Esophagus squamous epithelium (tissue), 5 donors: ENCODE results near the gene NAA15. TPM values are rescaled to one million over a fixed set of nuclear protein-coding genes. Genes with fewer than 3 reads are reported as not detected.
"Not testable (repeated sequence)": the region's sequence is repeated elsewhere in the genome, so short reads cannot be mapped to it uniquely, and the experiment has no call there.

ENCODE experiments used
- DNase-seq: peaks from one replicate; lab custom pipeline; 2025; lab: John Stamatoyannopoulos, UW
- H3K27ac ChIP-seq, 4 donors: fragments of 200-600 bp; sonication (generic); one replicate each; pipeline ENCODE4 v1.5.1; 2016 to 2019; ENCODE audit warnings: mild to moderate bottlenecking in 1 of 4
- H3K27me3 ChIP-seq, 4 donors: fragments of 200-600 bp; sonication (generic); 1 replicate in 3 of 4; 2 replicates in 1 of 4; pipeline versions ENCODE4 v1.5.1 to v1.6.0; 2017 to 2021; ENCODE audit warnings: antibody characterized with exemption in 1 of 4
- H3K36me3 ChIP-seq, 3 donors: fragments of 200-600 bp; sonication (generic); one replicate each; pipeline ENCODE4 v1.5.1; 2016 to 2019
- H3K4me1 ChIP-seq, 3 donors: fragments of 200-600 bp; sonication (generic); one replicate each; pipeline ENCODE4 v1.5.1; 2017 to 2019
- H3K4me3 ChIP-seq, 4 donors: fragments of 200-600 bp; sonication (generic); 1 replicate in 3 of 4; 2 replicates in 1 of 4; pipeline ENCODE4 v1.5.1; 2016 to 2019; ENCODE audit warnings: mild to moderate bottlenecking in 2 of 4, moderate library complexity in 1 of 4
- H3K9me3 ChIP-seq, 3 donors: fragments of 200-600 bp; sonication (generic); one replicate each; pipeline ENCODE4 v1.5.1; 2016 to 2019
- POLR2A ChIP-seq, 4 donors: fragments of 450-650 bp; IDR thresholded peaks; one replicate each; pipeline ENCODE4 v1.6.1; 2017; ENCODE audit warnings: antibody characterized with exemption in 4 of 4, mild to moderate bottlenecking in 4 of 4, moderate library complexity in 3 of 4
- WGBS, 2 donors: methylation state at CpG; one replicate each; pipeline ENCODE4 v1.1.5; 2018; 5-methylcytosine and 5-hydroxymethylcytosine counted together
- intact Hi-C: fragments of 100-400 bp; cut with DNase I; formaldehyde crosslinking; loops from one replicate; pipeline ENCODE4 v1.15.0; 2022
- total RNA-seq, 4 donors: library from RNA; depleted of rRNA; stranded (reverse); fragments of >200 nt; gene quantifications; one replicate each; pipeline ENCODE4 v1.1.0, GENCODE V29; 2016
- TF ChIP-seq, protein P1 (sequence below), 6 experiments: fragments of 450-650 bp in 4 of 6; fragments of 200-600 bp in 2 of 6; sonication (generic) in 2 of 6; IDR thresholded peaks; one replicate each; pipeline ENCODE4 v1.5.1; 2016 to 2019; ENCODE audit warnings: antibody characterized with exemption in 6 of 6, mild to moderate bottlenecking in 4 of 6, moderate library complexity in 4 of 6
- donor health status: DM: yes; HTN: yes; CAD: no.

Gene NAA15
- total RNA-seq, 4 donors from 2014 or later, result 28.8 to 51.1 (median 38.4) TPM

DNA sequence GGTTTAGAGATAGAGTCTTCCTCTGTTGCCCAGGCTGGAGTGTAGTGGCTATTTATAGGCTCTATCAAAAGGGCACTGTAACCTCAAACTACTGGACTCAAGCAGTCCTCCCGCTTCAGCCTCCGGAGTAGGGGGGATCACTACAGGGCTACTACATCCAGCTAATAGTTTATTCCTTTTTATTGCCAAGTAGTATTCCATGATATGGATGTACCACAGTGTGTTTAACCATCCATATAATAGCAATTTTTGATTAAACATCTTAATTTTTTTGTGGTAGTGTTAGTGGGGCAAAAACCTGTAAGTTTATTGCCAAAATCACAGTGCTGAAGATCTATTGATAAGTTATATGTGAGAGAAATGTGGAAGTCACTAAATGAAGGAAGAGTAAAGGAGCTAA, 3.6 kb downstream of the NAA15 start:
- 83 to 100% methylated on average over 2 of the region's 2 CpGs for WGBS, 2 donors
- H3K36me3 ChIP-seq, result peaks cover 0 to 24% (median 0%) of the 10 kb centered on the region in 3 donors

DNA sequence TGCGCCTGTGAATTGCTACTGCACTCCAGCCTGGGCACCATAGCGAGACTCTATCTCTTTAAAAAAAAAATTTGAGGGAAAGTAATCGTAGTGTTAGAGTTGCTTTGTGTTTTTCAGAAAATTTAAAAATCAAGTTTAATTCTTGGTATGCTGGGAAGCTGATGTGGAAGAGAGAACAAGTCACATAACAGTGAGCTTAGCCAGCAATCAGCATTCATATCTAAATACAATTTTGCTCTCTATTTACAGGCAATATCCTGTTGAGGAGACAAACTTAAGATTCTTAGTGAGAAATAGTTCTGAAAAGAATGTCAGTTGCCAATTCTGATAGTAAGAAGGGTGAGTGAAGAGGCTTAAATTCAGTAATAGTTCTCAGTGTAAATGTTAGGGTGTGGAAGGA, 10.6 kb downstream of the NAA15 start:
- DNase-seq, result no peak
- Histone ChIP-seq H3K27me3 (no peaks in the 10 kb centered on the region), H3K9me3 (no peaks in the 10 kb centered on the region), H3K27ac (no peak overlapping the region), H3K4me3 (no peak overlapping the region), H3K4me1 (peaks cover 5 to 66% (median 18%) of the 10 kb centered on the region in 3 donors), H3K36me3 (peaks cover 0 to 6% (median 0%) of the 10 kb centered on the region in 3 donors)
- WGBS, 2 donors, result 60 to 75% methylated on average over 3 of the region's 3 CpGs
- intact Hi-C loops, result no loop called here
- no peak for TF ChIP-seq POLR2A (IDR thresholded peaks at IDR 0.05)
- TF ChIP-seq, protein P1, sequence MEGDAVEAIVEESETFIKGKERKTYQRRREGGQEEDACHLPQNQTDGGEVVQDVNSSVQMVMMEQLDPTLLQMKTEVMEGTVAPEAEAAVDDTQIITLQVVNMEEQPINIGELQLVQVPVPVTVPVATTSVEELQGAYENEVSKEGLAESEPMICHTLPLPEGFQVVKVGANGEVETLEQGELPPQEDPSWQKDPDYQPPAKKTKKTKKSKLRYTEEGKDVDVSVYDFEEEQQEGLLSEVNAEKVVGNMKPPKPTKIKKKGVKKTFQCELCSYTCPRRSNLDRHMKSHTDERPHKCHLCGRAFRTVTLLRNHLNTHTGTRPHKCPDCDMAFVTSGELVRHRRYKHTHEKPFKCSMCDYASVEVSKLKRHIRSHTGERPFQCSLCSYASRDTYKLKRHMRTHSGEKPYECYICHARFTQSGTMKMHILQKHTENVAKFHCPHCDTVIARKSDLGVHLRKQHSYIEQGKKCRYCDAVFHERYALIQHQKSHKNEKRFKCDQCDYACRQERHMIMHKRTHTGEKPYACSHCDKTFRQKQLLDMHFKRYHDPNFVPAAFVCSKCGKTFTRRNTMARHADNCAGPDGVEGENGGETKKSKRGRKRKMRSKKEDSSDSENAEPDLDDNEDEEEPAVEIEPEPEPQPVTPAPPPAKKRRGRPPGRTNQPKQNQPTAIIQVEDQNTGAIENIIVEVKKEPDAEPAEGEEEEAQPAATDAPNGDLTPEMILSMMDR (IDR thresholded peaks at IDR 0.05), result no peak

More for the DNA sequence above, 3.6 kb downstream of the NAA15 start:
- peaks cover 0 to 72% (median 19%) of the 10 kb centered on the region in 3 donors for H3K4me1 ChIP-seq
- no peaks in the 10 kb centered on the region for H3K27me3 ChIP-seq
- DNase-seq, result no peak
- no peak overlapping the region for H3K4me3 ChIP-seq
- TF ChIP-seq, protein P1 (IDR thresholded peaks at IDR 0.05), result no peak
- TF ChIP-seq POLR2A (IDR thresholded peaks at IDR 0.05), result no peak
- H3K9me3 ChIP-seq, result no peaks in the 10 kb centered on the region
- intact Hi-C loops, result loop anchor here (10.0 kb wide), 1 partner anchor 270 kb away; no protein-coding TSS in a partner anchor
- no peak overlapping the region for H3K27ac ChIP-seq

GRCh38 chr4:139312552-139313332, 11.4 kb downstream of the NAA15 start:
- TF ChIP-seq, protein P1 (IDR thresholded peaks at IDR 0.05), result no peak
- TF ChIP-seq POLR2A (IDR thresholded peaks at IDR 0.05), result no peak
- H3K36me3 ChIP-seq, result no peaks in the 10 kb centered on the region
- no peak for DNase-seq
- no peaks in the 10 kb centered on the region for H3K9me3 ChIP-seq
- no peak overlapping the region for H3K4me3 ChIP-seq
- intact Hi-C loops, result no loop called here
- peaks cover 5 to 58% (median 18%) of the 10 kb centered on the region in 3 donors for H3K4me1 ChIP-seq
- H3K27ac ChIP-seq, result no peak overlapping the region
- H3K27me3 ChIP-seq, result no peaks in the 10 kb centered on the region
- WGBS, 2 donors, result 72 to 77% methylated on average over 3 of the region's 3 CpGs

- H3K36me3 ChIP-seq, H3K9me3 ChIP-seq, intact Hi-C loops, H3K4me3 ChIP-seq, H3K27ac ChIP-seq, H3K27me3 ChIP-seq, DNase-seq: not testable (repeated sequence)
- WGBS, 2 donors, result 76 to 77% methylated on average over 8 to 10 of the region's 10 CpGs
- peaks cover 5 to 54% (median 18%) of the 10 kb centered on the region in 3 donors for H3K4me1 ChIP-seq
Measured at GRCh38 chr4:139313414-139313813, 12.1 kb downstream of the NAA15 start.

- no peak for DNase-seq
- intact Hi-C loops, result no loop called here
- Histone ChIP-seq H3K27ac (no peak overlapping the region), H3K27me3 (no peaks in the 10 kb centered on the region), H3K4me1 (peaks cover 5 to 46% (median 18%) of the 10 kb centered on the region in 3 donors), H3K36me3 (no peaks in the 10 kb centered on the region), H3K4me3 (no peak overlapping the region), H3K9me3 (no peaks in the 10 kb centered on the region)
- no peak for TF ChIP-seq POLR2A (IDR thresholded peaks at IDR 0.05)
- TF ChIP-seq, protein P1 (IDR thresholded peaks at IDR 0.05), result no peak
- WGBS, 2 donors, result 79 to 90% methylated on average over 4 of the region's 4 CpGs
Measured at GRCh38 chr4:139314047-139314800, 12.9 kb downstream of the NAA15 start.
